ENCODE results near the gene COLGALT1.
"Not testable (repeated sequence)": the region's sequence is repeated elsewhere in the genome, so short reads cannot be mapped to it uniquely, and the experiment has no call there.

COLGALT1 gene

DNA sequence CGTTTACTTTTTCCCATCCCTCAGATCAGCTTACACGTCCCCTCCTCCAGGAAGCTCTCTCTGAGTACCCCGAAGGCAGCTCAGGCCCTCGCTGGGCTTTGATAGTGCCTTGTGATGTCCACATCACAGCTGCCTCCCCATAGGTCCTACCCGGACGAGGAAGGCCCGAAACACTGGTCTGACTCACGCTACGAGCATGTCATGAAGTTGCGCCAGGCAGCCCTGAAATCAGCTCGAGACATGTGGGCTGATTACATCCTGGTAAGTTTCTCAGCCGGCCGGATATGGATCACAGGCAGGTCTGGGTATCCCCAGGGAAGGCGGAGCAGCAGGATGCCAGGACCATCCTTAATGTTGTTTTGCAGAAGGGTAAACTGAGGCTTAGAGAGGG, 4.8 kb downstream of the COLGALT1 start:
- no peak for DNase-seq
- no peak for ATAC-seq

DNA sequence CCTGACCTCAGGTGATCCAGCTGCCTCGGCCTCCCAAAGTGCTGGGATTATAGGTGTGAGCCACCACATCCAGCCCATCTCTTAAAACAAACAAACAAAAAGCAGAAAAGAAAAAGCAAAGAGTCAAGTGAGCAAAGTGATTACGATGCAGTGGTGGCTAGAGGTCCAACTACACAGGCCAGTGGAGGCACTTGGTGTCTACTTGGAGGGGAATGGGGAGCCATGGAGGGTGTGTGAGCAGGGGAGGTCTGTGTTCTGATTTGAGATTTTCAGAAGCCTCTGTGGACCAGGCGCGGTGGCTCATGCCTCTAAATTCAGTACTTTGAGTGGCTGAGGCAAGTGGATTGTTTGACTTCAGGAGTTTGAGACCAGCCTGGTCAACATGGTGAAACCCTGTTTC, 6.6 kb downstream of the COLGALT1 start:
- ATAC-seq (no peak), DNase-seq (no peak)

DNA sequence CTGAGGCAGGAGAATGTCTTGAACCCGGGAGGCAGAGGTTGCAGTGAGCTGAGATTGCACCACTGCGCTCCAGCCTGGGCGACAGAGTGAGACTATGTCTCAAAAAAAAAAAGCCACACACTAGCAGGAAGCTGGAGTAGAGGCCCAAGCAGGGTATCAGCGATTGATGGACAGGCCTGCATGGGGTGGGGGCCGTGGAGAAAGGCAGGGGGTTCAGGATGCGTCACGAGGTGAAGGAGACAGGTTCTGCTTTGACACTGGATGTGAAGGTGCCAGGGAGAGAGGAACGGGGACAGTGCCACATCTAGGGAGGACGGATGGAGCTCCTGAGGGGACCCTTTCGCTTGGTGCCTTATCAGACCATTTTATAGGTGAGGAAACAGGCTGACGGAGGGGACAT, 7.1 kb downstream of the COLGALT1 start:
- ATAC-seq (no peak), DNase-seq (no peak)

DNA sequence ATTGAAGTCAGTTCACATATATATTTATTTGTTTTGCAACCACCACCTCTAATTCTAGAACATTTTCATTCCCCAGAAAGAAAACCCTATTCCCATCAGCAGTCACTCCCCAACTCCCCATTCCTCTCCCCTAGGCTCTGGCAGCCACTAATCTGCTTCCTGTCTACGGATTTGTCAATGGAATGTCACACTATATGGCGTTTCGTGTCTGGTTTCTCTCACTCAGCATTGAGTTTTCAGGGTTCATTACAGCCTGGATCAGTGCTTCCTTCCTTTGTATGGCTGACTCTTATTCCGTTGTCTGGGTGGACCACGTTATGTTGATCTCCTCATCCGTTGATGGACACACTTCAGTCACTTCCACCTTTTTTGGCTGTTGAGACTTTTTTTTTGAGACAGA, 9.3 kb downstream of the COLGALT1 start:
- ATAC-seq (no peak), DNase-seq (no peak)

DNA sequence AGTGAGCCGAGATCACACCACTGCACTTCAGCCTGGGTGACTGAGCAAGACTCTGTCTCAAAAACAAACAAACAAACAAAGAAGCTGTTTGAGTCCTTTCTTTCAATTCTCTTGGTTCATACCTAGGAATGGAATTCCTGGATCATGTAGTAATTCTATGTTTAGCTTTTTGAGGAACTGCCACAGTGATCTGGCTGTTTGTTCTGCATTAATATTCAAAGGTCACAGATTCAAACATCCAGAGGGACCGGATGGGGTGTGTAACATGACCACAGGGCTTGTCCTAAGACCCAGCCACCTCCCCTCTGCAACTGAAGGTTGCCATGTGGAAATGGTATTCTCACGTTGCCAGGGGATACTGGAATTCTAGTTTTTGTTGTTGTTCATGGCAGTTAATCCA, 10.2 kb downstream of the COLGALT1 start:
- ATAC-seq = no peak
- no peak for DNase-seq

DNA sequence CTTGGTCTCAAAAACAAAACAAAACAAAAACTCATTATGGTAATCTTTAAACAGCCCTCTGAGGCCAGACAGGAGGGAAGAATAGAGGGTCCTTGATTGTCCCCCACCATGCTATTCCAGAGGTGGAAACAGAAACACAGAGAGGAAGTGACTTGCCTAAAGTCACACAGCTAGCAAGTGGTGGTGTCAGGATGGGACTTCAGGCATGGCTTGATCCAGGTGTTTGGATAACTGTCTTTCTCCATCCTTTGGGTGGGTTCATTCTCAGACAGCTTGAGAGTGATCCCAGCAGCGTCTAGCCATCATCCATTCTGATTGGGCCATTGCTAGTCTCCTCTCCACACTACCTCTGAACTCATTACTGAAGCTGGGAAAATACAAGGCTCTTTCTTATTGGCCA, 12.5 kb downstream of the COLGALT1 start:
- DNase-seq (no peak), ATAC-seq (no peak)

DNA sequence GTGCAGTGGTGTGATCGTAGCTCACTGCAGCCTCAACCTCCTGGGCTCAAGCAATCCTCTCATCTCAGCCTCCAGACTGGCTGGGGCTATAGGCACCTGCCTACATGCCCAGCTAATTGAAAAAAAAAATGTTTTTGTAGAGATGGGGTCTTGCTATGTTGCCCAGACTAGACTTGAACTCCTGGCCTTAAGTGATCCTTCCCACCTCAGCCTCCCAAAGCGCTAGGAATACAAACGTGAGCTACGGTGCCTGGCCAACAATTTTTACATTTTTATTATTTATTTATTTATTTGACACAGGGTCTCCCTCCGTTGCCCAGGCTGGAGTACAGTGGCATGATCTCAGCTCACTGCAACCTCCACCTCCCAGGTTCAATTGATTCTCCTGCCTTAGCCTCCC, 14.8 kb downstream of the COLGALT1 start:
- not testable (repeated sequence) for ATAC-seq, DNase-seq

DNA sequence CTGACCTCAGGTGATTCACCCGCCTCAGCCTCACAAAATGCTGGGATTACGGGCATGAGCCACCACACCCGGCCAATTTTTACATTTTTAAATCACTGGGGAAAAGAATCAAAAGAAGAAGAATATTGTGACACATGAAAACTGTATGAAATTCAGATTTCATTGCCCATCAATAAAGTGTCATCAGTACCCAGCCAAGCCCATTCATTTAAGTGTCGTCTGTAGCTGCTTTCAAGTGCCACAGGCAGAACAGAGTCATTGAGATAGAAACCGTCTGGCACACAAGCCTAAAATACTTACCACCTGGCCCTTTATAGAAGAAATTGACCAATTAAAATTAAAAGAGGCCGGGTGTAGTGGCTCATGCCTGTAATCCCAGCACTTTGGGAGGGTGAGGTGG, 15.3 kb downstream of the COLGALT1 start:
- no peak for DNase-seq
- no peak for ATAC-seq

DNA sequence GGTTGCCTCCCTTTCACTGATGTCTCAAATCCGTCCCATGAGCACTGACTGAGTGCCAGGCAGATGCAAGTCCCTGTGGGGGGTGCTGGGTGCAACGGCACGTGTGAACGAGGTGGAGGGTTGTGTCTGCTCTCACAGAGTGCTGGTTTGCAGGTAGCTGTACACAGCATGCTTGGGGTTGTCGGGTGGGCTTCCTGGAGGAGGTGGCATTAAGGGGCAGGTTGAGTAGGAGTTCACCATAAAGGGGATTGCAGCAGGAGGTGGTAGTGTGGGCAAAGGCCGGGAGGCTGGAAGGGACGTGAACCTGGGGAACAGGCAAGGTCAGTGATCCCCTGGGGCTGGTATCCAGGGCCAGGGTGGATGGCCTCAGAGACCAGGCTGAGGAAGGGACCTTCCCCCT, 17.2 kb downstream of the COLGALT1 start:
- DNase-seq = no peak
- ATAC-seq = no peak

DNA sequence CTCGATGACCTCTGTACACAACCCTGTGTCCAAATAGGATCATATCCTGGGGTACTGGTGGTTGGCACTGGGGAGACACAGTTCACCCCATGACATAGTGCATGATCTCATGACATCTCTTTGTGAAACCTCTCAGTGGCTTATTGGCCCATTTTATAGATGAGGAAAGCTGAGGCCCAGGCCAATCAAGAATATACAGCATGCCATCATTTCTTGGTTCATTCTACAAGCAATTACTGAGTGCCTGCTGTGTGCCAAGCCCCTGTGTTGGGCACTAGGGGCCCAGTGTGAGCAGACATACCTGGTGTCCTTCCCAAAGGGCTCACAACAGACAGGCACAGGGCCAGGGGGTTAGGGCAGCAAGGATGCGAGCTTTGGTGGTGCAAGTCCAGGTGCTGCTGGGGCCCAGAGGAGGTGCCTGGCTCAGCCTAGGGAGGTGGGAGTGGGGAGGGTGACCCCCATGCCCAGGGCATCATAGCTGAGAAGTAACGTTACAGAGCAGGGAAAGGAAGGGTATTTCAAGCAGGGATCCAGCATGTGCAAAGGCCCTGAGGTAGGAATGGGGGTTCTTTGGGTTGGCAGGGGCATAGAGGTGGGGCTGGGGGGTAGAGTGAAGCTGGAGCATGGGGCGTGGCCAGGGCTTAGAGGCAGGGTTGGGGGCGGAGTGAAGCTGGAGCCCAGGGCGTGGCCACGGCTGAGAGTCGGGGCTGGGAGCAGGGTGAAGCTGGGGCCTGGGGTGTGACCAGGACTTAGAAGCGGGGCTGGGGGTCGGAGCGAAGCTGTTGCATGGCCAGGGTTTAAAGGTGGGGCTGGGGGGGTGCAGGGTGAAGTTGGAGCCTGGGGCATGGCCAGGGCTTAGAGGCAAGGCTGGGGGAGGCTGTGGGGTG, 20.7 kb downstream of the COLGALT1 start:
- DNase-seq = no peak
- ATAC-seq = no peak

DNA sequence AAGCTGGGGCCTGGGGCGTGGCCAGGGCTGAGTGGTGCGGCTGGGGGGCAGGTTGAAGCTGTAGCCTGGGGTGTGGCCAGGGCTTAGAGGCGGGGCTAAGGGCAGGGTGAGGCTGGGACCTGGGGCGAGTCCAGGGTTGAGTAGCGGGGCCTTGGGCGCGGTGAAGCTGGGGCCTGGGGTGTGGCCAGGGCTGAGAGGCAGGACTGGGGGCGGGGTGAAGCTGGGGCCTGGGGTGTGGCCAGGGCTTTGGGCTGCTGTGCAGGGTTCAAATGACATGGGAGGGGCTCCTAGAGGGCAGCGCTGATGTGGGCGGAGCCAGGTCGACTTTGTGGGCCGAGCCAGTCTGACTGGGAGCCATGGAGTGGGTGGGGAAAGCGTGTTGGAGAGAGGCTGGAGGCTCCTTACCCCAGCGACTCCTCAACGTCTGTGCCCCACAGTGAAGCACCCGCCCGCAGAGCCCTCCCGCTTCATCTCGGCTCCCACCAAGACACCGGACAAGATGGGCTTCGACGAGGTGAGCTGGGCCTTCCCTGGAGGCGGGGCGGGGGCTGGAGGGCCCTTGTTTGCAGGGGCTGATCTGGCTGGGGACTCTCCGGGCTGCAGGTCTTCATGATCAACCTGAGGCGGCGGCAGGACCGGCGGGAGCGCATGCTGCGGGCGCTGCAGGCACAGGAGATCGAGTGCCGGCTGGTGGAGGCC, 21.5 kb downstream of the COLGALT1 start:
- DNase-seq (no peak), ATAC-seq (peak; percentile 36)

DNA sequence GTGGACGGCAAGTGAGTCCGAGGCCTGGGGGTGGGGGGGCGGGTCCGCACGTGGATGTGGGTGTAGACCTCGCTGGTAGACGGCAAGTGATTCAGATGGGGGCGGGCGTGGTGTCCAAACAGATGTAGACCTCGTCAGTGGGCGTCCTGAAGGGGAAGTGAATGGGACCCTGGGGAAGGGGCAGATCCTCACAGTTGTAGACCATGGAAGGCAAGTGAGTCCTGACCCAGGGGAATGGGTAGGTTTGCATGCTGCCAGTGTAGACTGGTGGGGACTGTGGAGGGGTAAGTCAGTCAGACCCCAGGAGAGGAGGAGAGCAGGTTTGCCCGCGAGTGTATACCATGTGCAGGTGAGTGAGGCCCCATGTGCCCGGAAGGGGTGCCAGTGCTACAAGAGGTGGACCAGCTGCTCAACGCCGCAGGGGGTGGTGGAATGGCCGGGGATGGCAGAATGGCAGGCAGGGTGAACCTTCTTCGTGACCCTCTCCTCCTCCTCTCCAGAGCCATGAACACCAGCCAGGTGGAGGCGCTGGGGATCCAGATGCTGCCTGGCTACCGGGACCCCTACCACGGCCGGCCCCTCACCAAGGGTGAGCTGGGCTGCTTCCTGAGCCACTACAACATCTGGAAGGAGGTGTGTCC, 22.1 kb downstream of the COLGALT1 start:
- ATAC-seq = no peak
- DNase-seq = no peak

DNA sequence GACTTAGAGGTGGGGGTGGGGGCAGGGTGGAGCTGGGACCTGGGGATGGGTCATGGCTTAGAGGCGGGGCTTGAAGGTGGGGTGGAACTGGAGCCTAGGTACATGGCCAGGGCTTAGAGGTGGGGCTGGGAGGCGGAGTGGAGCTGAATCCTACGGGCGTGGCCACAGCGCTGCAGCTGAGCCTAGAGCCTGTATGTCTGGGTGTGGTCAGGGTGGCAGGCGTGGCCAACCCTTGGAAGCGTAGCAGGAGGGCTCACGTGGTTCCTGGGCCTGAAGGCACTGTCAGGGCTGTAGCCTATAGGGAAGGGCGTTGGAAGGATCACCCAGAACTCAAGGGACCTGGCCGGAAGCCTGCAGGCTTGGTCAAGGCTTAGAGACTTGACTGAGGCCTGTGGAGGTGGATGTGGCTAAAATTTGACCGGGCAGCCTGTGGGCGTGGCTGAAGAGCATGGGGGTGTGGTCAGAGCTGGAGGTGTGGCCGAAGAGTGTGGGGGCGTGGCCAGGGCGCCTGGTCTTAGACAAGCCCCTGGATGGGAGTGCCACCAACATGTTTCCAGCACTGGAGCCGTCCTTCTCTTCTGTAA, 24.3 kb downstream of the COLGALT1 start:
- ATAC-seq (peak; percentile 41), DNase-seq (peak; percentile 59)

DNA sequence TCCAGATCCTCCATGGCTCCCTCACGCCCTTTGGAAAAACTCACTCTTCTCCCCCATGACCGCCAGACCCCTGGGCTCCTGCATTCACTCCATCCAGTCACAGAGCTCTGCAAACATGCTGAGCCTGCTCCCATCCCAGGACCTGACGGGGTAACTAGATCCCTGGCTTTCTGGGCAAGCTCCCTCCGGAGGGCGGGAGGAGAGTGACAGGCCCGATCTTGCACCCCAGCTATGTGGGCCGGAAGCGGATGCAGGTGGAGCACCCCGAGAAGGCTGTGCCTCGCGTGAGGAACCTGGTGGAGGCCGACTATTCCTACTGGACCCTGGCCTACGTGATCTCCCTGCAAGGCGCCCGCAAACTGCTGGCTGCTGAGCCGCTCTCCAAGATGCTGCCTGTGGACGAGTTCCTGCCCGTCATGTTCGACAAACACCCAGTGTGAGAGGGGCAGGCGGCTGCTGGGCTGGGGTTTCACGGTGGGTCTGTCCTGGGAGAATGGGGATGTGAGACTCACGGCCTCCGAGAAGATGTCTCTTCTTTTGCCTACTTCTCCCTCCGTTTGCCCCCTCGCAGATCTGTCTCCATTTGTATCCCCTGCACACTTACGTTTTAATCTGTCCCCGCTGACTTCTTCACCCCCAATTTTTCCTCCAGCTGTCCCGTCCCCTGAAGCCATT, 25.2 kb downstream of the COLGALT1 start:
- DNase-seq = no peak
- no peak for ATAC-seq

DNA sequence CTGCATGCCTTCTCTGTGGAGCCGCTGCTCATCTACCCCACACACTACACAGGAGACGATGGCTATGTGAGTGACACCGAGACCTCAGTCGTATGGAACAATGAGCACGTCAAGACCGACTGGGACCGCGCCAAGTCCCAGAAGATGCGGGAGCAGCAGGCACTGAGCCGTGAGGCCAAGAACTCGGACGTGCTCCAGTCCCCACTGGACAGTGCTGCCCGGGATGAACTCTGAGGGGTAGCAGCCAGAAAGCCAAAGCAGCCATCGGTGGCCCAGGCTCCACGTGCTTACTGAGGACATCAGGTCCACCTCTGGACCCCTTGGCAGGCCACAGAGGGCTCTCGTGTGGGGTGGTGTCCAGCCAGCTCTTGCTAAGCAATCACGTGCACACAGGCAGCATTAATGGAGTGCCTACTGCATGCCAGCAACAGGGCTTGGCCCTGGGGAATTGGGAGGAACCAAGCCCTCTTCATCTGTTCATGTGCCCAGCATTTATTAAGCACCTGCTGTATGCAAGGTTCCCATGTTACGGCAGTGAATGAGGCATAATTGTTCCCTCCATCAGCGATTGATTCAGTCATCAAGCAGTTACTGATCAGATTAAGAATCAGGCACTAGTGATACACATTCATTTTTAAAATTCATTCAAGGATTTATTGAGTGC, 25.9 kb downstream of the COLGALT1 start:
- no peak for ATAC-seq
- DNase-seq = no peak

DNA sequence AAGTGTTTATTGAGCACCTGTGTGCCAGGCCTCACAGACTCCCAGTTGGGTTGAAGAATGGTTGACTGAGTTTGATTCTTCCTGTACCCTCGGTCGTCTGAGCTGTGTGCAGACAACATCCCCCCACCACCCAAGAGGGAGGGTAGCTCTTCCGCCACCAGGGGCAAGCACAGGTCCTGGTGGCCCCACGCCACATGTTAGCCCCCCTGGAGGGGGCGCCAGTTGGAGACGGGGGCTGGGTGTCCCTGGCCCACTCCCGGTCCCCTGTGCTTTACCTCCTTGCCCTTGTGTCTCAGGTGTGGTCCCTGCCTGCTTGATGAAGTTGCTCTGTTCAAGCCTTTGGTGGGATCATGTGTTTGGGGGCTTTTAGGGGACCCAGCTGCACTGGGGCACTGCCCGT, 27.2 kb downstream of the COLGALT1 start:
- DNase-seq (no peak), ATAC-seq (no peak)

DNA sequence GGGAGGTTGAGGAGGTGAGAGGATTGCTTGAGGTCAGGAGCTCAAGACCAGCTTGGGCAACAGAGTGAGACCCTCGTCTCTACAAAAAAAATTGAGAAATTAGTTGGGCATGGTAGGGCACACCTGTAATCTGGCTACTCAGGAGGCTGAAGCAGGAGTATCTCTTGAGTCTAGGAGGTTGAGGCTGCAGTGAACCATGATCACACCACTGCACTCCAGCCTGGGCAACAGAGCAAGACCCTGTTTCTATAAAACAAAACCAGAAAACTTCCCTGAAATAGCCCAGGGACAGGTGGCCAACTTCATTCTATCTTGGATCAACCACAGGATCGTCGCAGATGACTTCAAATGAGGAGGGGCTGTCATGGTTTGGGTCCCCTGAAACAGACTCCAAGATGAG, 28.7 kb downstream of the COLGALT1 start:
- DNase-seq (no peak), ATAC-seq (no peak)

DNA sequence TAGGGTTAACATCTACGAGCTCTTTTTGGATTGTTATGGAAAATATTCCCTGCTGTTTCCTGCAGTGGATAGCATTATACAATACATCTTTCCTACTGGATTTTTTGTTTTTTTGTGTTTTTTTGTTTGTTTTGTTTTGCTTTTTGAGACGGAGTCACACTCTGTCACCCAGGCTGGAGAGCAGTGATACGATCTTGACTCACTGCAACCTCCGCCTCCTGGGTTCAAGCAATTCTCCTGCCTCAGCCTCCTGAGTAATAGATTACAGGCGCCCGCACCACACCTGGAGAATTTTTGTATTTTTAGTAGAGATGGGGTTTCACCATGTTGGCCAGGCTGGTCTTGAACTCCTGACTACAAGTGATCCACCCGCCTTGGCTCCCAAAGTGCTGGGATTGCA, 29.9 kb downstream of the COLGALT1 start:
- not testable (repeated sequence) for DNase-seq, ATAC-seq

DNA sequence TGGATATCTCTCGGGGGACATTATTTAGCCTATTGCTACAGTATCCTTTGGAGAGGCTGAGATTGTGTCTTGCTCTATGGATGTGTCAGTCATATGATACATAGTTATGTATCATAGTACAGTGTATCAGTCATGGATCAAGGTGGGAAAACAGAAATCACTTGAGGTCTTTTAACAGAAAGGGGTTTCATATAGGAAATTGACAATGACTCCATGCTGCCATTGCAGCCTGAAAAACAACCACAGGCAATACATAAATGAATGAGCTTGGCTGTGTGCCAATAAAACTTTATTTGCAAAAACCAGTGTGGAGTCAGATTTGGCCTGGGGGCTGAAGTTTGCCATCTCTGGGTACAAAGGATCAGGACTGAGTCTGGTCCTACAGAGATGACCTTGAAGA, 35.4 kb downstream of the COLGALT1 start:
- DNase-seq (no peak), ATAC-seq (peak; percentile 68)

DNA sequence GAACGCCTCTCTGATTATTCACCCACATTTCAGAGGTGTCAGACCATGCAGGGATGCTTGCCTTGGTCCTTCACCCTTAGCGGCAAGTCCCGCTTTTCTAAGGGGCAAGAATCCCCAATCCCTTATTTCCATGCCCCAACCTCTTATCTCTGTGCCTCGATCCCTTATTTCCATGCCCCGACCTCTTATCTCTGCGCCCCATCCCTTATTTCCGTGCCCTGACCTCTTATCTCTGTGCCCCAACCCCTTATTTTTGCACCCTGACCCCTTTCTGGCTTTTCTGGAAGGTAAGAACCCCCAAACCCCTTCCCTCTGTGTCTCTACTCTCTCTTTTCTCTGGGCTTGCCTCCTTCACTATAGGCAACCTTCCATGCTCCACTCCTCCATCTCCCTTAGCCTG, 38.8 kb downstream of the COLGALT1 start:
- ATAC-seq, DNase-seq: not testable (repeated sequence)

DNA sequence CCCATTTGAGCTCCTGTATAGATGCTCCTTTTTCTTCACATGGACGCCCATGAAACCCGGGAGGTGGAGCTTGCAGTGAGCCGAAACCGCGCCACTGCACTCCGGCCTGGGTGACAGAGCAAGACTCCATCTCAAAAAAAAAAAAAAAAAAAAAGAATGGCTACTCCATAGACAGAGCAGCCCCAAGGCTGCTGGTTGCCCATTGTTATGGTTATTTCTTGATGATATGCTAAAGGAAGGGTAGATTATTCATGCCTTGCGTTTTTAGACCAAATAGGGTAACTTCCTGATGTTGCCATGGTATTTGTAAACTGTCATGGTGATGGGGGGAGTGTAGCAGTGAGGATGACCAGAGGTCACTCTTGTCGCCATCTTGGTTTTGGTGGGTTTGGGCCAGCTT, 42.6 kb downstream of the COLGALT1 start:
- not testable (repeated sequence) for DNase-seq, ATAC-seq

DNA sequence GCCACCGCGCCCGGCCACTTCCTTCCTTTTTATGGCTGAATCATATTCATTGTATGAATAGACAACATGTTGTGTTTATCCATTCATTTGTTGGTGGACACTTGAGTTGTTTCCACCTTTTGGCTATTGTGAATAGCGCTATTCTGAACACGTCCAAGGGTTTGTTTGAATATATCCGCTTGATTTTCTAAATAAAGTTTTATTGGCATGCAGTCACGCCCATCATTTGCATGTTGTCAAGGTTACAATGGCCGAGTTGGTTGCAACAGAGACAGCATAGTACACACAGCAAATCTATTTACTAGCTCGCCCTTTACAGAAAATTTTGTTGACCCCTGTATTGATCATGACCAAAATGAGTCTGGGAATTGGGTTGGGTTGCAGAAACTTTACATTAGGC, 43.5 kb downstream of the COLGALT1 start:
- no peak for ATAC-seq
- no peak for DNase-seq

Measured in stimulated activated naive CD8-positive, alpha-beta T cell treated with anti-CD3 and anti-CD28 coated beads, Interleukin-15, Interleukin-2, amounts not matched to agents 100 U/mL and 50 U/mL, for 24 hours (primary cell).